ENCODE measurements around the gene TMC1. TPM values are rescaled to one million over a fixed set of nuclear protein-coding genes. Genes with fewer than 3 reads are reported as not detected.

The TMC1 gene
- total RNA-seq, 4 donors from 2014 or later: not detected

- Histone ChIP-seq H3K4me1 (no peaks in the 10 kb centered on the region), H3K36me3 (no peaks in the 10 kb centered on the region), H3K9me3 (no peaks in the 10 kb centered on the region), H3K27ac (no peak overlapping the region), H3K4me3 (no peak overlapping the region), H3K27me3 (no peaks in the 10 kb centered on the region)
- TF ChIP-seq CTCF (IDR thresholded peaks at IDR 0.05) (no peak), POLR2A (IDR thresholded peaks at IDR 0.05) (no peak), EP300 (IDR thresholded peaks at IDR 0.05) (no peak), POLR2AphosphoS5 (IDR thresholded peaks at IDR 0.05) (no peak)
- WGBS: 70% methylated on average over 7 of the region's 7 CpGs
- no peak for DNase-seq (ENCODE audit: low spot score in 2 of 2)
These were observed 106.6 kb downstream of the TMC1 start for GRCh38 chr9:72627956-72628540.

GRCh38 chr9:72633966-72634365, 112.6 kb downstream of the TMC1 start:
- no peak for TF ChIP-seq CTCF (IDR thresholded peaks at IDR 0.05)
- TF ChIP-seq POLR2A (IDR thresholded peaks at IDR 0.05): no peak
- TF ChIP-seq EP300 (IDR thresholded peaks at IDR 0.05): no peak
- no peak for TF ChIP-seq POLR2AphosphoS5 (IDR thresholded peaks at IDR 0.05)
- H3K27ac ChIP-seq: no peak overlapping the region
- no peak overlapping the region for H3K4me3 ChIP-seq
- peaks cover 6% of the 10 kb centered on the region for H3K9me3 ChIP-seq
- H3K36me3 ChIP-seq: no peaks in the 10 kb centered on the region
- no peak for DNase-seq (ENCODE audit: low spot score in 2 of 2)
- WGBS: 7% methylated on average over 5 of the region's 5 CpGs
- H3K4me1 ChIP-seq: no peaks in the 10 kb centered on the region
- no peaks in the 10 kb centered on the region for H3K27me3 ChIP-seq

- TF ChIP-seq POLR2AphosphoS5 (IDR thresholded peaks at IDR 0.05) (no peak), POLR2A (IDR thresholded peaks at IDR 0.05) (no peak), EP300 (IDR thresholded peaks at IDR 0.05) (no peak), CTCF (IDR thresholded peaks at IDR 0.05) (no peak)
These were observed 113.8 kb downstream of the TMC1 start for GRCh38 chr9:72635197-72635596.

GRCh38 chr9:72636621-72637020, 115.2 kb downstream of the TMC1 start:
- peaks cover 6% of the 10 kb centered on the region for H3K9me3 ChIP-seq
- no peak overlapping the region for H3K27ac ChIP-seq
- WGBS: 58% methylated on average over 3 of the region's 3 CpGs
- no peak overlapping the region for H3K4me3 ChIP-seq
- TF ChIP-seq POLR2AphosphoS5 (IDR thresholded peaks at IDR 0.05) (no peak), POLR2A (IDR thresholded peaks at IDR 0.05) (no peak), CTCF (IDR thresholded peaks at IDR 0.05) (no peak), EP300 (IDR thresholded peaks at IDR 0.05) (no peak)
- H3K36me3 ChIP-seq: no peaks in the 10 kb centered on the region
- H3K27me3 ChIP-seq: no peaks in the 10 kb centered on the region
- DNase-seq (ENCODE audit: low spot score in 2 of 2): no peak
- no peaks in the 10 kb centered on the region for H3K4me1 ChIP-seq

More at GRCh38 chr9:72635197-72635596, 113.8 kb downstream of the TMC1 start:
- DNase-seq (ENCODE audit: low spot score in 2 of 2): no peak
- Histone ChIP-seq H3K9me3 (peaks cover 6% of the 10 kb centered on the region), H3K27me3 (no peaks in the 10 kb centered on the region), H3K4me1 (no peaks in the 10 kb centered on the region), H3K27ac (no peak overlapping the region), H3K4me3 (no peak overlapping the region), H3K36me3 (no peaks in the 10 kb centered on the region)
- WGBS: 68% methylated on average over 1 of the region's 1 CpG

GRCh38 chr9:72643651-72644050, 122.2 kb downstream of the TMC1 start:
- Histone ChIP-seq H3K27ac (no peak overlapping the region), H3K4me1 (no peaks in the 10 kb centered on the region), H3K4me3 (no peak overlapping the region), H3K9me3 (no peaks in the 10 kb centered on the region), H3K27me3 (no peaks in the 10 kb centered on the region), H3K36me3 (no peaks in the 10 kb centered on the region)
- no peak for DNase-seq (ENCODE audit: low spot score in 2 of 2)
- TF ChIP-seq CTCF (IDR thresholded peaks at IDR 0.05): no peak
- TF ChIP-seq EP300 (IDR thresholded peaks at IDR 0.05): no peak
- no peak for TF ChIP-seq POLR2AphosphoS5 (IDR thresholded peaks at IDR 0.05)
- no peak for TF ChIP-seq POLR2A (IDR thresholded peaks at IDR 0.05)

All from suprapubic skin (tissue), 4 donors.